H1 (cell line): ENCODE data around the gene USP10. TPM values are rescaled to one million over a fixed set of nuclear protein-coding genes. Genes with fewer than 3 reads are reported as not detected.

Experiments used
- RBBP5 ChIP-seq: IDR thresholded peaks from 2 replicates; pipeline ENCODE4 v1.7.1; 2012; ENCODE audit warnings: low read depth, mild to moderate bottlenecking, inconsistent platforms, low read length, moderate library complexity, borderline replicate concordance
- polyA plus RNA-seq, 7 experiments: library from polyadenylated mRNA; depleted of rRNA in 3 of 7; stranded (reverse) in 5 of 7; unstranded in 2 of 7; fragments of >200 nt in 5 of 7; fragments of 200-250 nt in 2 of 7; gene quantifications; 1 replicate in 5 of 7; 2 replicates in 1 of 7; 4 replicates in 1 of 7; pipeline versions ENCODE4 v1.2.1 to v1.2.3, GENCODE V29; 2011 to 2013; ENCODE audit warnings: missing spikeins in 2 of 7, mixed read lengths in 2 of 7
- total RNA-seq: library from RNA; stranded (reverse); fragmentation: NEBNext Ultra II Directional; extraction: Animal tissue kit (Norgen Biotek cat#: 25700); gene quantifications from 2 replicates; pipeline ENCODE4 v1.2.1, GENCODE V29; 2021
- TF ChIP-seq, protein P1 (sequence below): fragments of 300-600 bp; sonication (generic); IDR thresholded peaks from 2 replicates; pipeline ENCODE4 v1.7.1; 2012; ENCODE audit warnings: low read length, moderate library complexity, mild to moderate bottlenecking, inconsistent platforms; ENCODE audit not compliant: insufficient replicate concordance

USP10 gene
- total and polyA plus RNA-seq, 2 of the 8 experiments (the other 6 are each of a cell fraction or from before 2014, with no cell fraction given), result 171 to 195 TPM

DNA sequence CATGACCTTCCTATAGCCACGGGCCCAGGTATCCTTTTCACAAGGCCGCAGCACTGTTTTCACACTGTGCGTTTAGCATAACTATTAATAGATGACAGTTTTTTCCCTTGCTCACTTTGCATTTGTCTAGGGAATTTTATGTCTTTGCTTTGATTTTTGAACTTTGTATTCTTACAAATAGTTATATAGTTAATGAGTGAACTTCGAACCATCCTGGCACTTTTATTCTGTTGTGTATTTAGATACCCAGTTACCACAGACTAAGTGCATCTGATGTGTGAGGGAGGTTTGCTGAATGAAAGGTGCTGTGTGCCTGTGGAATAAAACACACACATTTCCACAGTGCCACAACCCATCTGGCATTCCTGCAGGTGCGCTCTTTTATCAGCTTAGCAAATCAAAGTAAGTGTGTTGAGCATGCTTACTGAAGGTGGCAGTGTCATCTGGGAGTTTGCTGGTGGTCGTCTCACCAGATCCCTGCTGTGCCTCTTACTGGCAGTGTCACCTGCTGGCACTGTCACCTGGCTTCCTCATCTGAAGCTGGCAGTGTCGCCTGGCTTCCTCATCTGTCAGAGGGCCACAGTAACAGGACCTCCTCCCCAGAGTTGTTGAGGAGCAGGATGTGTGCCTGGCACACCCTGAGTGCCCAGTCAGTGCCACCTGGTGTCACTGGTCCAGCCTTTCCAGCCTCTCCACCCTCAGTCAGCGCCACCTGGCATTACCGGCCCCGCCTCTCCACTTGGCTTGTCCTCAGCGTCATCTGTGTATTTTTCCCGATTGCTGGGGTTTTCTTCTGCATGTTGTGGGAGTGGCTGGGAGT, 37.6 kb downstream of the USP10 start (continued):
- TF ChIP-seq, protein P1, sequence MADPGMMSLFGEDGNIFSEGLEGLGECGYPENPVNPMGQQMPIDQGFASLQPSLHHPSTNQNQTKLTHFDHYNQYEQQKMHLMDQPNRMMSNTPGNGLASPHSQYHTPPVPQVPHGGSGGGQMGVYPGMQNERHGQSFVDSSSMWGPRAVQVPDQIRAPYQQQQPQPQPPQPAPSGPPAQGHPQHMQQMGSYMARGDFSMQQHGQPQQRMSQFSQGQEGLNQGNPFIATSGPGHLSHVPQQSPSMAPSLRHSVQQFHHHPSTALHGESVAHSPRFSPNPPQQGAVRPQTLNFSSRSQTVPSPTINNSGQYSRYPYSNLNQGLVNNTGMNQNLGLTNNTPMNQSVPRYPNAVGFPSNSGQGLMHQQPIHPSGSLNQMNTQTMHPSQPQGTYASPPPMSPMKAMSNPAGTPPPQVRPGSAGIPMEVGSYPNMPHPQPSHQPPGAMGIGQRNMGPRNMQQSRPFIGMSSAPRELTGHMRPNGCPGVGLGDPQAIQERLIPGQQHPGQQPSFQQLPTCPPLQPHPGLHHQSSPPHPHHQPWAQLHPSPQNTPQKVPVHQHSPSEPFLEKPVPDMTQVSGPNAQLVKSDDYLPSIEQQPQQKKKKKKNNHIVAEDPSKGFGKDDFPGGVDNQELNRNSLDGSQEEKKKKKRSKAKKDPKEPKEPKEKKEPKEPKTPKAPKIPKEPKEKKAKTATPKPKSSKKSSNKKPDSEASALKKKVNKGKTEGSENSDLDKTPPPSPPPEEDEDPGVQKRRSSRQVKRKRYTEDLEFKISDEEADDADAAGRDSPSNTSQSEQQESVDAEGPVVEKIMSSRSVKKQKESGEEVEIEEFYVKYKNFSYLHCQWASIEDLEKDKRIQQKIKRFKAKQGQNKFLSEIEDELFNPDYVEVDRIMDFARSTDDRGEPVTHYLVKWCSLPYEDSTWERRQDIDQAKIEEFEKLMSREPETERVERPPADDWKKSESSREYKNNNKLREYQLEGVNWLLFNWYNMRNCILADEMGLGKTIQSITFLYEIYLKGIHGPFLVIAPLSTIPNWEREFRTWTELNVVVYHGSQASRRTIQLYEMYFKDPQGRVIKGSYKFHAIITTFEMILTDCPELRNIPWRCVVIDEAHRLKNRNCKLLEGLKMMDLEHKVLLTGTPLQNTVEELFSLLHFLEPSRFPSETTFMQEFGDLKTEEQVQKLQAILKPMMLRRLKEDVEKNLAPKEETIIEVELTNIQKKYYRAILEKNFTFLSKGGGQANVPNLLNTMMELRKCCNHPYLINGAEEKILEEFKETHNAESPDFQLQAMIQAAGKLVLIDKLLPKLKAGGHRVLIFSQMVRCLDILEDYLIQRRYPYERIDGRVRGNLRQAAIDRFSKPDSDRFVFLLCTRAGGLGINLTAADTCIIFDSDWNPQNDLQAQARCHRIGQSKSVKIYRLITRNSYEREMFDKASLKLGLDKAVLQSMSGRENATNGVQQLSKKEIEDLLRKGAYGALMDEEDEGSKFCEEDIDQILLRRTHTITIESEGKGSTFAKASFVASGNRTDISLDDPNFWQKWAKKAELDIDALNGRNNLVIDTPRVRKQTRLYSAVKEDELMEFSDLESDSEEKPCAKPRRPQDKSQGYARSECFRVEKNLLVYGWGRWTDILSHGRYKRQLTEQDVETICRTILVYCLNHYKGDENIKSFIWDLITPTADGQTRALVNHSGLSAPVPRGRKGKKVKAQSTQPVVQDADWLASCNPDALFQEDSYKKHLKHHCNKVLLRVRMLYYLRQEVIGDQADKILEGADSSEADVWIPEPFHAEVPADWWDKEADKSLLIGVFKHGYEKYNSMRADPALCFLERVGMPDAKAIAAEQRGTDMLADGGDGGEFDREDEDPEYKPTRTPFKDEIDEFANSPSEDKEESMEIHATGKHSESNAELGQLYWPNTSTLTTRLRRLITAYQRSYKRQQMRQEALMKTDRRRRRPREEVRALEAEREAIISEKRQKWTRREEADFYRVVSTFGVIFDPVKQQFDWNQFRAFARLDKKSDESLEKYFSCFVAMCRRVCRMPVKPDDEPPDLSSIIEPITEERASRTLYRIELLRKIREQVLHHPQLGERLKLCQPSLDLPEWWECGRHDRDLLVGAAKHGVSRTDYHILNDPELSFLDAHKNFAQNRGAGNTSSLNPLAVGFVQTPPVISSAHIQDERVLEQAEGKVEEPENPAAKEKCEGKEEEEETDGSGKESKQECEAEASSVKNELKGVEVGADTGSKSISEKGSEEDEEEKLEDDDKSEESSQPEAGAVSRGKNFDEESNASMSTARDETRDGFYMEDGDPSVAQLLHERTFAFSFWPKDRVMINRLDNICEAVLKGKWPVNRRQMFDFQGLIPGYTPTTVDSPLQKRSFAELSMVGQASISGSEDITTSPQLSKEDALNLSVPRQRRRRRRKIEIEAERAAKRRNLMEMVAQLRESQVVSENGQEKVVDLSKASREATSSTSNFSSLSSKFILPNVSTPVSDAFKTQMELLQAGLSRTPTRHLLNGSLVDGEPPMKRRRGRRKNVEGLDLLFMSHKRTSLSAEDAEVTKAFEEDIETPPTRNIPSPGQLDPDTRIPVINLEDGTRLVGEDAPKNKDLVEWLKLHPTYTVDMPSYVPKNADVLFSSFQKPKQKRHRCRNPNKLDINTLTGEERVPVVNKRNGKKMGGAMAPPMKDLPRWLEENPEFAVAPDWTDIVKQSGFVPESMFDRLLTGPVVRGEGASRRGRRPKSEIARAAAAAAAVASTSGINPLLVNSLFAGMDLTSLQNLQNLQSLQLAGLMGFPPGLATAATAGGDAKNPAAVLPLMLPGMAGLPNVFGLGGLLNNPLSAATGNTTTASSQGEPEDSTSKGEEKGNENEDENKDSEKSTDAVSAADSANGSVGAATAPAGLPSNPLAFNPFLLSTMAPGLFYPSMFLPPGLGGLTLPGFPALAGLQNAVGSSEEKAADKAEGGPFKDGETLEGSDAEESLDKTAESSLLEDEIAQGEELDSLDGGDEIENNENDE, result no peak
- TF ChIP-seq RBBP5, result no peak
